Measurements from ENCODE around the gene ST6GALNAC1.

Gene ST6GALNAC1

GRCh38 chr17:76575570-76575969 lies 68.0 kb downstream of the ST6GALNAC1 start:
- DNase-seq, result no peak
